Erythroblast (primary cell): Measurements from ENCODE around the gene GADD45GIP1.

Experiments used
- GATA1 ChIP-seq: IDR thresholded peaks from 2 replicates; pipeline ENCODE4 v1.6.1; 2011; ENCODE audit warnings: low read depth, mild to moderate bottlenecking, control low read depth, low read length, moderate library complexity
- POLR2A ChIP-seq: IDR thresholded peaks from 2 replicates; pipeline ENCODE4 v1.6.1; 2011; ENCODE audit warnings: mild to moderate bottlenecking, low read length

DNA sequence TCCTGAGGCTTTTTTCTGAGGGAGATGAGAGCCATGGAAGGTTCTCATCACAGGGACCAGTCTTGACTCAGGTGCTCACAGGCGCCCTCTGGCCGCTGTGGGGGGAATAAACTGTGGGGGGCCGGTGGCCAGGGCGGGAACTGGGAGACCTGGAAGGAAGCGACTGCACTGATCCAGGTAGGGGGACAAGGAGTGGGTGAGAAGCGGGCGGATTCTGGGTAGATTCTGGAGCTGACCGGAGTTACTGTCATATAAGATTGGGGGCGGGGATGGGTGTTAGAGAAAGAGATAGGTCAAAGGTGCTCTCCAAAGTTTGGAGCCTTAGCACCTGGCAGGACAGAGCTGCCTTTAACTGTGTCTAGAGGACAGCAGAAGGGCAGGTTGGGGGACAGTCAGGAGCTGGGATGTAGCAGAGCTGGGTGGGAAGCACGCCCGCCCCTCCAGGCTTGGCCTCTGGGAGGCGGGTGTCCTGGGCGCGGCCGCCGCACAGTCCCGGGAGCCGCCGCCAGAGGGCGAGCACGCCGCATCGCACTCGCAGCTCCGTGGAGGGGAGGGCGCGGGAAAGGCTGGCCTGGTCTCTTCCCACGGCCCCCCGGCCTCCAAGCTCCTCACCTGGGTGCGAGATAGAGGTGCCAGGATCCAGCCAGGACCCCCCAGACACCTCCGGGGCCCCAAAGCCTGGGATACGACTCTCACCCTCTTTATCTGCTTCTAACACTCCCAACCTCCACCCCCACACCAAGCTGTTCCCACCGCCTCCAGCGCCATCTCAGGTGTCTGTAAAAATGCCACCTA, 8.2 kb upstream of the GADD45GIP1 start:
- TF ChIP-seq POLR2A (no peak), GATA1 (no peak)
